Measurements from ENCODE around the gene NETO2. TPM values are rescaled to one million over a fixed set of nuclear protein-coding genes. Genes with fewer than 3 reads are reported as not detected.

The NETO2 gene
- total RNA-seq, 2 donors from 2014 or later, result 3.0 to 3.1 TPM

DNA sequence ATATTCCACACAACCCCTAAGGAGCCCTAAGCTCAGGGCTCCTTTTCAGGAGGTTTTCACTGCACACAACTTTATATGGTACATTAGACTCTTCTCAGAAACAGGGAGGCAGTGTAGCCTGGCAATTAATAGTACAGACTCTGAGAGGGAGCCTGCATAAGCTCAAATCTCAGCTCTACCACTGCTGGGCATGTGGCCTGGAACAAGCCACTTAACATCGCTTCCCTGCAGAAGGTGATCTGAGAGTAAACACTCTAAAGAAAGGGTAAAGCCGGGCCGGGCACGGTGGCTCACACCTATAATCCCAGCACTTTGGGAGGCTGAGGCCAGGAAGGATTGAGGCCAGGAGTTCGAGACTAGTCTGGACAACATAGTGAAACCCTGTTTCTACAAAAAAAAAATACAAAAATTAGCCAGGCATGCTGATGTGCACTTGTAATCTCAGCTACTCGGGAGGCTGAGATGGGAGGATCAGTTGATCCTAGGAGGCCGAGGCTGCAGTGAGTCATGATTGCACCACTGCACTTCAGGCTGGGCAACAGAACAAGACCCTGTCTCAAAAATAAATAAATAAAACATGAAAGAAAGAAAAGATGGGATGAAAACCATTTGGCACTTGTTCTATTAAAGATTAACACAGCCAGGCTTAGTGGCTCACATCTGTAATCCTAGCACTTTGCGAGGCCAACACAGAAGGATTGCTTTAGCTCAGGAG, 99.6 kb downstream of the NETO2 start:
- Histone ChIP-seq H3K4me1 (no peaks in the 10 kb centered on the region), H3K36me3 (replicated peaks in 1 of 2; ENCODE audit: insufficient read depth in 1 of 2, low read depth in 2 of 2) (no peaks in the 10 kb centered on the region), H3K9me3 (no peaks in the 10 kb centered on the region), H3K27ac (no peak overlapping the region), H3K4me3 (no peak overlapping the region), H3K27me3 (no peaks in the 10 kb centered on the region)
- intact Hi-C loops (cut with DNase I), result loop anchor here (10.0 kb wide), 1 partner anchor 1121 kb away; no protein-coding TSS in a partner anchor
- WGBS, 2 donors, result 83 to 90% methylated on average over 8 of the region's 8 CpGs
- ATAC-seq (no peak), DNase-seq (no peak)
- TF ChIP-seq, protein P1, sequence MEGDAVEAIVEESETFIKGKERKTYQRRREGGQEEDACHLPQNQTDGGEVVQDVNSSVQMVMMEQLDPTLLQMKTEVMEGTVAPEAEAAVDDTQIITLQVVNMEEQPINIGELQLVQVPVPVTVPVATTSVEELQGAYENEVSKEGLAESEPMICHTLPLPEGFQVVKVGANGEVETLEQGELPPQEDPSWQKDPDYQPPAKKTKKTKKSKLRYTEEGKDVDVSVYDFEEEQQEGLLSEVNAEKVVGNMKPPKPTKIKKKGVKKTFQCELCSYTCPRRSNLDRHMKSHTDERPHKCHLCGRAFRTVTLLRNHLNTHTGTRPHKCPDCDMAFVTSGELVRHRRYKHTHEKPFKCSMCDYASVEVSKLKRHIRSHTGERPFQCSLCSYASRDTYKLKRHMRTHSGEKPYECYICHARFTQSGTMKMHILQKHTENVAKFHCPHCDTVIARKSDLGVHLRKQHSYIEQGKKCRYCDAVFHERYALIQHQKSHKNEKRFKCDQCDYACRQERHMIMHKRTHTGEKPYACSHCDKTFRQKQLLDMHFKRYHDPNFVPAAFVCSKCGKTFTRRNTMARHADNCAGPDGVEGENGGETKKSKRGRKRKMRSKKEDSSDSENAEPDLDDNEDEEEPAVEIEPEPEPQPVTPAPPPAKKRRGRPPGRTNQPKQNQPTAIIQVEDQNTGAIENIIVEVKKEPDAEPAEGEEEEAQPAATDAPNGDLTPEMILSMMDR (IDR thresholded peaks at IDR 0.05), result no peak
- TF ChIP-seq POLR2A (IDR thresholded peaks at IDR 0.05), result no peak

DNA sequence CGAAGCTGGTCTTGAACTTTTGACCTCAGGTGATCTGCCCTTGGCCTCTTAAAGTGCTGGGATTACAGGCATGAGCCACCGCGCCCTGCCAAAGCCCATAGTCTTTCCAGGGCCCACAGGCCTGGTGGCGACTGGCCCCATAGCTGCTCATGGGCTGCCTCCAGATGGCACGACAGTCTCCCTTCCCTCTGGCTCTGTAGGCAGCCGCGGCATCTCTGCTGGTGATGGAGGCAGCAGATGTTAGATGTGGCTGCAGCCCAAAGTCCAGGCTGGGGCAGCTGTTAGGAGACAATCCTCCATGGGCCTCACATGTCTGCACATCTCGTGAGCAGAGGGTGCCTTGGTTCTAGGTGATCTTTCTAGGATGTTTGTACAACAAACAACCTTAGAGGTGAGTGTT, 100.5 kb downstream of the NETO2 start:
- TF ChIP-seq POLR2A (IDR thresholded peaks at IDR 0.05), result no peak
- TF ChIP-seq, protein P1 (IDR thresholded peaks at IDR 0.05), result no peak
- WGBS, 2 donors, result 80 to 89% methylated on average over 7 to 8 of the region's 8 CpGs
- Histone ChIP-seq H3K27ac (no peak overlapping the region), H3K4me3 (no peak overlapping the region), H3K27me3 (no peaks in the 10 kb centered on the region), H3K36me3 (replicated peaks in 1 of 2; ENCODE audit: insufficient read depth in 1 of 2, low read depth in 2 of 2) (no peaks in the 10 kb centered on the region), H3K4me1 (no peaks in the 10 kb centered on the region), H3K9me3 (no peaks in the 10 kb centered on the region)
- intact Hi-C loops (cut with DNase I), result loop anchor here (10.0 kb wide), 1 partner anchor 1122 kb away; no protein-coding TSS in a partner anchor
- no peak for ATAC-seq
- DNase-seq, result no peak

DNA sequence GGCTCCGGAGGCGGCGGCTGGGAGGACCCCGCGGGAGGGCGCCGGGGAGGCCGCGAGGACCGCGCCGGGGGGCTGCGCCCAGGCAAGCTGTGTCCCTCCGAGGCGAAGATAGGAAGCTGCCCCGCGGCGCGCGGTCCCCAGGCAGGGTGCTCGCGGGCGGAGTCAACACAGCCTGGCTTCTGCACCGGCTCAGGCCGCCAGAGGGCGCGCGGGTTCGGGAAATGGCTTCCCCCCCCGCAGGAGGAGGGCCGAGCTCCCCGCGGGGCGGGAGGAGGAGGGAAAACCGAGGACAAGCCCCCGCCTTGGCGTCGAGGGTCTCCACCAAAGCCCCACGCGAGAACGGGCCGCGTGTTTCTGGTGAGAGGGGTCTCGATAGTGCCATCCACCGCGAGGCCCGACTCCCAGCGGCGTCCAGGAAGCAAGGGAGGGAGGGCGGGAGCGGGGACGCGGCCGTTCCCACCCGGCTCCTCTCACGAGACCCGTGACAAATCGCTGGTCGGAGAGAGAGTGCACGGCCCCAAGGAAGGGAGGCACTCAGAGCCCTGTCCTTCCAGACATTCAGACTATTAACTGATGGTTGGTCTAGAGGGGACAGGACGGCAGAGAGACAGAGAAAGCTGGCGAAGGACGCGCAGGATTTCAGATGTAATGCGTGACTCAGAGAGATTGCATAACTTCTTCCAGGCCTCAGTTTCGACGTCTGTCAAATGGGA, 105.8 kb downstream of the NETO2 start:
- Histone ChIP-seq H3K4me1 (peaks cover 5% of the 10 kb centered on the region), H3K9me3 (no peaks in the 10 kb centered on the region), H3K27me3 (no peaks in the 10 kb centered on the region), H3K27ac (no peak overlapping the region), H3K4me3 (peak overlapping the region; percentile 13 to 16), H3K36me3 (replicated peaks in 1 of 2; ENCODE audit: insufficient read depth in 1 of 2, low read depth in 2 of 2) (no peaks in the 10 kb centered on the region)
- intact Hi-C loops (cut with DNase I), result no loop called here
- 4 to 25% methylated on average over 11 to 54 of the region's 67 CpGs for WGBS, 2 donors
- no peak for TF ChIP-seq POLR2A (IDR thresholded peaks at IDR 0.05)
- TF ChIP-seq, protein P1 (IDR thresholded peaks at IDR 0.05), result peak; percentile 78 to 93 (median 89)
- peak; percentile 85 to 90 (median 87) for DNase-seq
- ATAC-seq, result peak; percentile 95

DNA sequence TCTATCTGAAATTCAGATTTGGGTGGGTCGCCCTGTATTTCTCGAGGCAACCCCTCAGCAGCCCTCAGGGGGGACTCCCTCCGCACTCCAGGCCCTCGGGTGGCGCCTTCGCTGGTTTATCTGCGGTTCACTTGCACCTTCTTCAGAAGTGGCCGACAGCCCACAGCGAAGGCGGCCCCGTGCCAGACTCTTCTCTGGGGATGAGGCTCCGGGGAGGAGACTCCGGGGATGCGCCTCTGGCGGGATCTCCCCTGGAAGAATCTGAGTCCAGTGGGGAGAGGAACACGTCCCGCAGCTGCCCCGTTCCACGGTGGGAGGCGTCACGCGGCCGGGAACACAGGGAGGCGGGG, 106.4 kb downstream of the NETO2 start:
- TF ChIP-seq, protein P1 (IDR thresholded peaks at IDR 0.05), result no peak
- TF ChIP-seq POLR2A (IDR thresholded peaks at IDR 0.05), result no peak
- peak overlapping the region; percentile 13 to 16 for H3K4me3 ChIP-seq
- H3K27ac ChIP-seq, result no peak overlapping the region
- H3K36me3 ChIP-seq (replicated peaks in 1 of 2; ENCODE audit: insufficient read depth in 1 of 2, low read depth in 2 of 2), result no peaks in the 10 kb centered on the region
- intact Hi-C loops (cut with DNase I), result no loop called here
- DNase-seq (peak in 3 of 4 donors; percentile 7 to 29 (median 24)), ATAC-seq (peak; percentile 28)
- H3K27me3 ChIP-seq, result no peaks in the 10 kb centered on the region
- H3K9me3 ChIP-seq, result no peaks in the 10 kb centered on the region
- 0 to 4% methylated on average over 1 to 24 of the region's 24 CpGs for WGBS, 2 donors
- peaks cover 5% of the 10 kb centered on the region for H3K4me1 ChIP-seq
